ENCODE measurements around the gene ZNF836. TPM values are rescaled to one million over a fixed set of nuclear protein-coding genes. Genes with fewer than 3 reads are reported as not detected.
A peak's percentile ranks its signal among the peaks of the same experiment; 100 is the strongest.

ZNF836 gene
- 10 to 100 TPM; 19.0 to 38.1 (median 26.3) TPM for total RNA-seq
- polyA plus RNA-seq, result 10 to 100 TPM in 1 of 2 donors, 1 to 10 TPM in 1; 7.4 to 19.4 TPM
- long read RNA-seq, donor 1, partial matches to known transcripts, result 0 of 6 reads
- long read RNA-seq, donor 1, other reads (novel, unspliced or antisense), result 5 of 6 reads
- long read RNA-seq, donor 2, result 0 reads
- long read RNA-seq, donor 3, result 0 reads

GRCh38 chr19:52171321-52172169 lies at the start of gene ZNF836:
TSS of gene ZNF836 (minus strand) at chr19:52171621. CDS start at chr19:52168072, 3,549 bp downstream.
- TF ChIP-seq CTCF (IDR thresholded peaks at IDR 0.05) (no peak), EP300 (IDR thresholded peaks at IDR 0.05) (no peak), POLR2A (IDR thresholded peaks at IDR 0.05) (no peak)
- Histone ChIP-seq H3K36me3 (no peaks in the 10 kb centered on the region), H3K4me1 (ENCODE audit: insufficient read depth) (peaks cover 3% of the 10 kb centered on the region), H3K27ac (peak within 1 kb of the TSS; percentile 70 to 80), H3K27me3 (no peaks in the 10 kb centered on the region), H3K9me3 (no peaks in the 10 kb centered on the region), H3K4me3 (peak within 1 kb of the TSS; percentile 77)
- intact Hi-C loops (cut with DNase I), result loop anchor here in 1 of 4 donors (2.0 kb wide), 2 partner anchors 17 to 33 kb away; partner anchors contain the start of gene ZNF616
- peak; percentile 91 to 96 (median 94) for DNase-seq
- WGBS, 3 donors, result 2% methylated on average over 37 of the region's 37 CpGs

- intact Hi-C loops (cut with DNase I), result no loop called here
- 95 to 96% (median 95%) methylated on average over 6 of the region's 6 CpGs for WGBS, 3 donors
- H3K4me3 ChIP-seq, result no peak overlapping the region
- H3K27ac ChIP-seq, result no peak overlapping the region
- no peaks in the 10 kb centered on the region for H3K4me1 ChIP-seq (ENCODE audit: insufficient read depth)
- H3K27me3 ChIP-seq, result no peaks in the 10 kb centered on the region
- DNase-seq, result peak in 1 of 5 donors; percentile 15
- H3K36me3 ChIP-seq, result no peaks in the 10 kb centered on the region
- no peaks in the 10 kb centered on the region for H3K9me3 ChIP-seq
- TF ChIP-seq CTCF (IDR thresholded peaks at IDR 0.05) (no peak), POLR2A (IDR thresholded peaks at IDR 0.05) (no peak), EP300 (IDR thresholded peaks at IDR 0.05) (no peak)
These were observed 49.6 kb upstream of the ZNF836 start for GRCh38 chr19:52221031-52221430.

- peak in 1 of 5 donors; percentile 9 for DNase-seq
- Histone ChIP-seq H3K27ac (no peak overlapping the region), H3K36me3 (no peaks in the 10 kb centered on the region), H3K4me3 (no peak overlapping the region), H3K9me3 (no peaks in the 10 kb centered on the region), H3K27me3 (no peaks in the 10 kb centered on the region), H3K4me1 (ENCODE audit: insufficient read depth) (no peaks in the 10 kb centered on the region)
- TF ChIP-seq CTCF (IDR thresholded peaks at IDR 0.05) (no peak), POLR2A (IDR thresholded peaks at IDR 0.05) (no peak), EP300 (IDR thresholded peaks at IDR 0.05) (no peak)
- 90 to 98% (median 93%) methylated on average over 8 of the region's 8 CpGs for WGBS, 3 donors
- intact Hi-C loops (cut with DNase I), result no loop called here
These were observed 48.2 kb upstream of the ZNF836 start for GRCh38 chr19:52219611-52220010.

- intact Hi-C loops (cut with DNase I), result no loop called here
- TF ChIP-seq EP300 (IDR thresholded peaks at IDR 0.05), result no peak
- no peak for TF ChIP-seq CTCF (IDR thresholded peaks at IDR 0.05)
- TF ChIP-seq POLR2A (IDR thresholded peaks at IDR 0.05), result no peak
- Histone ChIP-seq H3K27me3 (no peaks in the 10 kb centered on the region), H3K9me3 (no peaks in the 10 kb centered on the region), H3K27ac (no peak overlapping the region), H3K36me3 (no peaks in the 10 kb centered on the region), H3K4me1 (ENCODE audit: insufficient read depth) (no peaks in the 10 kb centered on the region), H3K4me3 (no peak overlapping the region)
- 80 to 82% (median 82%) methylated on average over 5 of the region's 5 CpGs for WGBS, 3 donors
- DNase-seq, result peak in 1 of 5 donors; percentile 5
These were observed 46.2 kb upstream of the ZNF836 start for GRCh38 chr19:52217576-52217975.
